Activated CD4-positive, alpha-beta T cell treated with anti-CD3 and anti-CD28 coated beads, Interleukin-10, Interleukin-2, amounts not matched to agents 100 ng/mL and 50 ng/mL, durations not matched to agents 16 hours and 8 hours (primary cell): ENCODE data around the gene MSI2.

Experiments used
- DNase-seq: peaks from one replicate; pipeline ENCODE4 v3.0.0-alpha.2; 2020

Gene MSI2

DNA sequence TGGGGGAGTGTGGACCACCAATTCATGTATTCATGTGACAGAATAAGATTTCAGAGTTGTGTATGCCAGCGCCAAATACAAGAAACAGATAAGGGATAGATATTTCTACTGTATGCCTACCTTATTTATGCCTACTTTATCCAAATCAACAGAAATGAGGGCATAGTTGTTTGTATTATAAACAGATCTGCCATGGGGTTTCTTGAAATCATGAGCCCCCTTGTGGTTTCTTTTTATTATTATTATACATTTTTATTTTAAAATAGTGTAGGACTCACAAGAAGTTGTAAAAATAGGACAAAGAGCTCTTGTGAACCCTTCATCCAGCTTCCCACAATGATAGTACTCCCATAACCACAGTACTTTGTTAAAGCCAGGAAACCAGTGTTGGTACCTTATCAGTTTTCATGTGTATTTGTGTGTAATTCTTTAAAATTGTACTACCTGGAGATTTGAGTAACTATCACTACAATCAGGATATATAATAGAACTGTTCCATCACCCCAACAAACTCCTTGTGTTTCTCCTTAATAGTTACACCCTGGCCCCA lies 259.4 kb downstream of the MSI2 start:
- DNase-seq = no peak

DNA sequence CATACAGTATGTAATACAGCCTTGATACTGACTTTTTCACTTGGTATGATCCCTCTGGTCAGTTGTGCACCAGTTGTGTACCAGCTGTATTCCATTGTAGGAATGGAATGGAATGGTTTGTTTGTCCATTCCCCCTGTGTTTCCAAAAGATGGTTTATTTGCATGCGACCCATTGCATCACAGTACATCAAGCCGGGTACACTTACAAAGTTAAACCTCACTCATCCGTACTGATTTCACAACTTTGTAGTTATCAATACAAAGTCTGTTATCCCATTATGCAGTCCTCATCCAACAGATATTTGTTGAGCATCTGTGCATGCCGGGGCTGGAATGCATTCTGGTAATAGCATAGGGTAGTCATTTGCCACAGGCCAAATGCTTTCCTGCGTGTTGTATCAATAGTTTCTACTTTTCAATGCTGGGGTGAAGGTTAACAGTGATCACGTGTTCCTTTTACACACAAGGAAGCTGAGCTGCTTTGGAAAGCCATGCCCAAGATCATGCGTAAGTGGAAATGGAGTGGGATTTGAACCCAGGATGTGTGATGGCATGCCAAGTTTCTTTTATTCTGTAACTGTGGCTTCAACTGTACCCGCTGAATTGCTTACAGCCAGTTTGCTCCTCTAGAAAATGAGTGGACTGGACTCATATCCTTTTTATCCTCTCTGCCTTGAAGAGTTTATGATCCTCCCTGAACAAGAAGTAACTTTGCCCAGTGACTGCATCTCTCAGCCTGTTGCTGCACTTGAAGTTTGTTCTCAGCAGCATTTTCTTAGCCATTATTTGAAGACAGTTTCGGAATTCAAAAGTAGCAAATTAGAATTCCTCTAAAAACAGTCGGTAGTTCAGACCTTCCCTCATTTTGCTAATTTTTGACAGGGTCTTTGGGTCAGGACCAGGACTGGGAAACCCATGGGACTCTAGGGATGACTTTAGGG lies 260.2 kb downstream of the MSI2 start:
- DNase-seq = no peak

DNA sequence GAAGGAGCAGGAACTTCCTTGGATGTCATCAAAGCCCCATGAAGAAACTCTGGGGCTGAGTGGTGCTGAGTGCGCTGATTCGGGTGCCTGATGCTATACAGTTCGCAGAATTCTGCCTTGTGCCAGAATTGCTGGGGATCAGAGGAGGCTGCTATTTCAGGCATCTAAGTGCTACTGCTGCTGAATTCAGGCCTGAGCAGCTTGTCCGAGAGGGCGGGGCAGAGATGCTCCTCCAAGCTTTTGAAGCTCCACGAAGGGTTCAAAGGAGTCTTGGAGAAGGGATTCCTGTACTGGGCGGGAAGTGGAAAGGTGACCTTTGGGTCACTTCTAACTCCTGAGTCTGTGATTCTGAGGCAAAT lies 260.9 kb downstream of the MSI2 start:
- DNase-seq = no peak

DNA sequence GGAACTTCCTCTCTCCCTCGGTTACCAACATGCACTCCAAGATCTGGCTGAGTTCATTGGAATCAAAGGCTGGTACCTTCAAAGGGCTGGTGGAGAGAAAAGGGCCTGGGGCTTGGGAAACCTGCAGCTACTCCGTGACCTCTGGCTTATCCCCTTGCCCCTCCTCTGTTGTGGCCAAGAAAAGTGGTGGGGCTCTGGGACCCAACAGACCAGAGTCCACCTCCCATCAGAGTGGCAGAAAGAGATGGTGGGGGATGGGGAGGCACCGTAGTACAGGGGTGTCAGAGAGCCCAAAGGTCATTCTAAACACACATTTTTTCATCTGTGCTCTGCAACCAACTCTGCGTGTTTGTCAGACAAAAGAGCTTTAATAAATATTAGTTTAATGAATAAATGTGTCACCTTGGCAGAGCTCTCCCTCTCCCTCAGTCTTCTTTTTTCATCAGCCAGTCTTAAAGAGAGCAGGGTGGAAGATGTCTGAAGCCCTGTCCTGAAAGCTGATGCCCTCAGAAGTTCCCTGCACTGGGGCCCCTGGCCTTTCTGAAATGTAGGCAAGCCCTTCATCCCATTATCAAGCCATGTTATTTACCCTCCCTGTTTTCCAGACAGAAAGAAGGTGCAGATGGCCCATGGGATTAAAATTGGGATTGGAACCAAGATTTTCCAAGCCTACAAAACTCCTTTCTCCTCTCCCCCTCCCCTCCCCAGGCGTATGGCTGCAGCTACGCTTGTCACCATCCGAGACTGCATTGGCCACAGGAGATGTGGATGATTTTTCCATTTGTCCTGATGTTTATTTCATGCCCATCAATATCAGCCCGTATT lies 261.5 kb downstream of the MSI2 start:
- no peak for DNase-seq

DNA sequence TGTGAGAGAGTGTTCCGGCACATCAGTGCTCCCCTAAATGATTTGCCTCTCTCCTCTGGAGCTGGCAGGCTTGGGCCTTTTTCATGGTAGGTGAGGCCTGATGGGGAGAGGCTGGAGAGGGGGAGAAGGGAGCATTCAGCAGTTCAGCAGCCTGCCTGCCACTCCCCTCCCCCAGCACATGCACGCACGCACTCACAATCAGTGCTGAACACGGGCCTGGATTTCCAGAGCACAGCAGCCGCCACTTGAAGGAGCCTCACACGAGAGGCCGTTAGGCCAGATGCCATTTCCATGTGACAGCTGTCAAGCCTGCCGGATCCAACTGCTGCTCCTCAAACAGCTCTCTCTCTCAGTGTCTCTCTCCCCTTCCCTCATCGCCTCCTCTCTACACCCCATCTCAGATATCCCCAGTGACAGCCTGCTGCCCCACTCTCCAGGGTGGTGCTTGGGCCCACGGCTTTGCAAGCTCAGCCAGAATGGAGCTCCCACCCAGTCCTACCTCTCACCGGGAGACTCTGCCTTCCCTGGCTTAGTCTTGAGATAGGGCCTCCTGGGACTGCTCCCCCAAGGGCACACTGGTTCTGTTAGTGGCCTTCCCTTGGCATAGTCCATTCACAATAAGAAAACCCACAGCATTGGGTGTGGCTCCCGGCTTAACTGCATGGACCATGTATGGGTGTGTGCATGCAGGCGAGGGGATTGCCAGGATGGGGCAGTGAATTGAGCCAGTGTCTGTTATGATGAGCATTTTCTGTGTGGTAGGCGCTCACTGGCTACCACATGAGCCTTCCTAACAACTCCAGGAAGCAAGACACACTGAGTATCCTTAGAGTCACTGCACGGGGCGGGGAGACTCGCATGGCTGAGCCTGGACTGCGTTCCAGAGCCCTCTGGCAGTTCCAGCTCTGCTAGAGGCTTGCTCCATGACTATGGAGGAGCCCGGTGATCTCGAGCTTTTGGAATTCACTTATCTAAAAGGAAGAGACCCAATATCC lies 262.6 kb downstream of the MSI2 start:
- no peak for DNase-seq

DNA sequence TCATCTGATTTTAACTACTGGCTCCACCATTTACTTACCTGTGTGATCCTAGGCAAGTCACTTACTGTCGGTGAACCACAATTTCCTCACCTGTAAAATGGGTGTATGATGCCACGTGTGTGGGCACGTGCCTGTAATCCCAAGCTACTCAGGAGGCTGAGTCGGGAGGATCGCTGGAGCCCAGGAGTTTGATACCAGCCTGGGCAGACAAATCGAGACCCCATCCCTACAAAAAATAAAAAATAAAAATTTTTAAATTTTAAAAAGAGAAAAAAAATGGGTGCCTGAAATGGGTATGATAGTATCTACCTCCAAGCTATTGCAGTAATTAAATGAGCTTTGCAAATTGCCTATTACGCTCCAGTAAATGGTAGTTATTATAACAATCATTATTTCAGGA lies 263.5 kb downstream of the MSI2 start:
- no peak for DNase-seq

DNA sequence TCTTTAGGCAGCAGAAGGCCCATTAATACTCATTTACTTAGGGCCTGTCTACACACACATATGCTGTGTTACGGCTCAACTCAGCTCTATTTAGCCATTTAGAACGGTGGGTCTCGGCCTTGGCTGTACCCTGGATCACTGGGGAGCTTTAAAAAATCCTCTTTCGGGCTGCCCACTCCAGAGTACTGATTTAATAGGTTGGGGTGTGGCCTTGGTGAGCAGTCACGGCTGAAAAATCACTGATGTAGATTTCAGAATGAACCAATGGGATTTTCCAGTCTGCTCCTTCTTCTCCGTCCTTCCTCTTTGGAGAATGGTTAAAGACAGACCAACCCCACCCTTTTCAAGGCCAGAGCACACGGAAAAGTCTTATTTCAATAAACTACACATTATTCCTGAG lies 265.3 kb downstream of the MSI2 start:
- DNase-seq = no peak

DNA sequence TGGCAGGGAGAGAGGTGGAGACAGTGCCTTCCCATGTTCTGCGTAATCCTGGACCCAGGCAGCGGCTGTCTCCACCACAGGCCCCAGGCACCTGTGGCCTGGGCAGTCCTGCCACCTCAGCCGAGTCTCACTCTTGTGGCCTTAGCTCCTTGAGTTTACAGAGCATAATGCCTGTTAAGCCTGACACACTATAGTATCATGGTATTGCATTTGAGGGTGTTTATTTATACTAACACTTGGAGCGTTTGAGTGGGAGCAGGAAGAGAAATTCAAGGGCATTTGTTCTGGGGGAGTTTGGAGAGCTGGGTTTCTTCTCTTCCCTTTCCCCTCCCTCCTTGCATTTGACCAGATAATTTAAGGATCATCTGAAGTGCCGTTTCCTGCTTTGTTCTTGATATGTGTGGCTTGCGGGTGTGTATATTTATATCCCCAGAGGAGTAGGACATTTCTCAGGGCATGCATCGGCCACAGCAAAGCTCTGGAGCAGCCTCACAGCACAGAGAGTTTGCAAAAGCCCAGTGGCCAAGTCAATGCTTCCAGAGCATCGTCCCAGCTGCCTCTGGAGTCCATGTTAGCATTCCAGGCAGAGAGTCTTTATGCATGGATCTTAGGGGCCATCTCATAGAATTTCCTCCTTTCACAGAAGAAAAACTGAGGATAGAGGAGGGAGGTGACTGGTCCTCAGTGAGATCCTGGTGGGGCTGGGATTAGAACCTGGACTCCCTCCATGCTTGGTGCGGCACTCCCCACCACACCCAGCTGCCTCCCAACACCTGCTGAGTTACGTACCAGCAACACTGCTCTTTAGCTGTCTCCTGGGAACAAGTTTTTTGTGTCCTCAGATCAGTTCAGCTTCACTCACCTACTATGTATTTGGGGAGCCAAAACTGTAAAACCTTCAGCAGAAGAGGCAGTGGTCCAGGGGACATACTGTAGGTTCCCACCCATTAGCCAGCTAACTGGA lies 266.0 kb downstream of the MSI2 start:
- DNase-seq = no peak

DNA sequence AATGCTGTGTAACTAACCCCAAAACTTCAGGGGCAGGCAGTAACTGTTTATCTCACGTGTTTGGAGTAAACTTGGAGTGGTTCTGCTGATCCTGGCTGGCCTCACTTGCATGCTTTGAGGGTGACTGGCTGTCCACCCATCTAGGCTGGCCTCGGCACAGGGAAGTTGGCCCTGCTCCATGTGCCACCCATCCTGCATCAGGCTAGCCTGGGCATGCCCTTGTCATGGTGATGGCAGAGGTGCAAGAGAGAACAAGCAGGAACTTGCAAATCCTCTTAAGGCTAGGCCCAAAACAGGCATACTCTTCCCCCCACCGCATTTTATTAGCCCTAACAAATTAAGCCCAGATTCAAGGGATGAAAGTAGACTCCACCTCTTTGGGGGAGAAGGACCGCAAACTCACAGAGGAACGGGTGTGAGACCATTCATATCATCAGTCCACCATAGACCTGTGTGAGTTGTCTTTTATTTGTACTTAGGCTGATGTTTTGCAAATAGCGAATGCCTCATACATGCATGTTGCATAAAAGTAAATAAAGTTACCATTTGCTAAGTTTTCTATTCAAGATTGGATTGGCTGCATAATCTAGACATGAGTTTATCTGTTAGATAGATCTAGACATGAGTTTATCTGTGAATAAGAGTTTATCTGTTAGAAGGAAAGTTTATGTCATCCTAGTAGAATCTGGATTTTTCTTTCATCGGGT lies 267.8 kb downstream of the MSI2 start:
- DNase-seq = no peak

DNA sequence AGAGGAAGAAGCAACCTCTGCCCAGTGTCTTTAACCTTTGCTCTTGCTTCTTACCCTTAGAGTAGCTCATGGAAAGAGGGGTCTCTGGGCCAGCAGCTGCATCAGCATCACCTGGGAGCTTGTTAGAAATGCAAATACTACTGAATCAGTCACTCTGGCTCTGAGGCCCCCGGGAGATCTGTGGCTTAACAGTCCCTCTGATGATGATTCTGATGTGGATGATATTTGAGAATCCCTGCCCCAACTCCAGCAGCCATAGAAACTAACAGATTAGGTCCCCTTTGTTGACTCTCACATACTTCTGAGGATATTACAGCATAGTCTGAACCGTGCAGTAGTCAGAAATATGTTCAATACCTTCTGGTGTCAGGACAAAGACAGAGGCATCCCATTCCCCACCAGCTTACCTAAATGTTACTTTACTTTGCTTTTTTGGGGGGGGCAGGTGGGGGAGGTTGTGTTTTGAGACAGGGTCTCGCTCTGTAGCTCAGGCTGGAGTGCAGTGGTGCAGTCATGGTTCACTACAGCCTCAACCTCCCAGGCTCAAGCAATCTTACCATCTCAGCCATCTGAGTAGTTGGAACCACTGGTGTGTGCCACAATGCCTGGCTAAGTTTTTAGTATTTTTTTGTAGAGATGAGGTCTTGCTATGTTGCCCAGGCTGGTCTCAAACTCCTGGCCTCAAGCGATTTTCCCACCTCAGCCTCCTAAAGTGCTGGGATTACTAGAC lies 268.7 kb downstream of the MSI2 start:
- no peak for DNase-seq

DNA sequence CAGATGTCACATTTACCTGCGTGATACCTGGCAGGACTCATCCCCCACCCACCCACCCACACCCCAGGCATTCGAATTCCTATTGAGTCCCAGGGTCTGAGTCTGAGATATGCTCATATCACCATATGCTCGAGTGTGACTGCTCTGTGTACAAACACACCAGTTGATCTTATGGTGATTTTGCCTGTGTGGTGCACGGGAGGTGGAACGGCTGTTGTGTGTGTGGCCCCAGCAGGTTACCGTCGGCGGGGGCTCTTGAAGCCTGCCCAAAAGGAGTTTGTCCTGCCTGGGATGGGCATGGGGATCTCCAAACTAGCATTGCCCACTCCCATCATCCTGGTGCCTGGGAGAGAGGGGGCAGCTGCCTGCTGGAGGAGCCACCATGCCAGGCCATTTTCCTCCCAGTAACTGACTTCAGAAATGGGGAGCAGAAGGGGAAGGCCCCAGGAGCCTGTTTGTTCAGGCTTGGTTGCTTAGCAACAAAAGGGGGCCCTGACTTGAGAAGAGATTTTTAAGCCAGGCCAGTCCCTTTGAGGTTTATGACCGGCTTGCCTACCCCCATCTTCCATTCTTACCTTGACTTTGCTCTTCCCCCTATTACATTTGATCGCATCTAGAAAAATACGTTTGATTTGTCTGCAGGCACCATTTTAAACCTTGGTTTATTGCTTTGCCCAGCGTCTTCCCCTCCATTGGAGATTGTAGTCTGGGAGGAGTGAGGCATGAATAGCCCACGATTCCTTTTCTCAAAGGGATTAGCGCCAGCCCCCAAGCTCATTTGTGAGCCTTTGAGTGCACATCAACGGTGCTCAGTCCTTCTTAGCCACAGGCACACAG lies 271.1 kb downstream of the MSI2 start:
- no peak for DNase-seq

DNA sequence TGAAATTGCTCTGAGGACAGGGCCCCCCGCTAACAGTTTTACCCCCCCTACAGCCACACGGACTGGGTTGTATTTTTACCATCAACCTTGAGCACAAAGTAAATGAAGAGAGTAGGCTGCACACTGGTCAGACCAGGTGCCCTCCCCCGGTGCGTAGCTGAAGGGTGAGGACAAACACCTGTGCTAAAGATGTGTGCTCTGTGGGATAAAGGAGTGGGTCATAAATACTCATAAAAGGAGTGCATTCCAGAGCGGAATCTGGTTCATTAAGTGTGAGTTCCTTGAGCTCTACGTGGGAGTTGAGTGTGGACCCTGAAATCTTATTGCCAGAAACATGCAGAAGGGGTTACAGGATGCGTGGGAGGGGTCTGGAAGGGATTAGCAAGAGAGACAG lies 271.7 kb downstream of the MSI2 start:
- DNase-seq = no peak

DNA sequence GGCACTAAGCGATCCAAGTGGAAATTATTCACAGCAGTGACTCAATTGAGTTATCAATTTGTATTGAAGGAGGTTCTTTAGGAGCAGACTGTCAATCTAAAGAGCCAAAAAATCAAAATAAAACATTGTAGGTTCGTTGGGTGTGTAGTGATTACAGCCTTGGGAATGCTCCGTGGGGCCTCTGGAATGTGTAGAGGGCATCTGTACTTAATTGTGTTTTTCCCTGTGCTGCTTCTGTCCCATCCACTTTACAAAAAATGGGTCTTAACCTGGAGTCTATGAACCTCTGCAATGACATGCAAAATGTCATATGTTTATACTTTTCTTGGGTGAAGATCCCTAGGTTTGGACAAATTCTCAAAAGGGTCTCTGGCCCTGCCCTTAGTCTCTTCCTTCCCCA lies 273.7 kb downstream of the MSI2 start:
- DNase-seq = no peak

DNA sequence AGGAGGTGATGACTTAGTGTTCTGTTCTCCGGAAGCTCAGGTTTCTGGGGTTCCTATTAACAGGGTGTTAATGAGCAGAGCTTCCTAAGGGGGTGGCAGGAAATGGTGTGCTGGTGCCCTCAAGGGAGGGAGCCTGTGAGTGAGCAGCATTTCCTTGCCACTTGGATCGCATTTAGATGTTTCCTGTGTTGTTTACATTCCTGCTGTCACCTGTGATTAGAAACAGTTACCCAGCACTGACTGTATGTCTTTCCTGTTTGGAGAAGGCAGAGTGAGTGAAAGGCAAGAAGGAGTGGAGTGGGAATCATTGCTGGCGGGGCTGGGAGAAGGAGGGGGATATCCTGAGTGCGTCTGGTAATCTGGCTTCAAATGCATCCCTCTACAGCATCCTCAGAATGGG lies 274.2 kb downstream of the MSI2 start:
- DNase-seq = no peak

DNA sequence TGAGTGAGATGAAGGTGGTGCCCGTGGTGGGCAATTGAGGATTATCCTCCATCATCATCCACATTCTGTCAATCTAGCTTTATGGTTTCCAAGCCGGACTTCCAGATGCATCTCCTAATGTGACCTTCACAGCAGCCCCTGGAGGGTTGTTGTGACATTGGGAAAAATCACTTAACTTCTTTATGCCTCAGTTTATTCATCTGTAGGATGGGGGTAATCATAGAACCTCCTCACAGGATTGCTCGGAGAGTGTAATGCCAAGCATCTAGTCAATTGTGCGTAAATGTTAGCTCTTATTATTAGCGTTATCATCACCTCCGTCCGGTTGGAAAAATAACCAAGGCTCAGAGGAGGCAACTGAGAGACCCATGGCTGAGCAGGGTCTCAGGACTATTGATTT lies 274.8 kb downstream of the MSI2 start:
- DNase-seq = no peak

DNA sequence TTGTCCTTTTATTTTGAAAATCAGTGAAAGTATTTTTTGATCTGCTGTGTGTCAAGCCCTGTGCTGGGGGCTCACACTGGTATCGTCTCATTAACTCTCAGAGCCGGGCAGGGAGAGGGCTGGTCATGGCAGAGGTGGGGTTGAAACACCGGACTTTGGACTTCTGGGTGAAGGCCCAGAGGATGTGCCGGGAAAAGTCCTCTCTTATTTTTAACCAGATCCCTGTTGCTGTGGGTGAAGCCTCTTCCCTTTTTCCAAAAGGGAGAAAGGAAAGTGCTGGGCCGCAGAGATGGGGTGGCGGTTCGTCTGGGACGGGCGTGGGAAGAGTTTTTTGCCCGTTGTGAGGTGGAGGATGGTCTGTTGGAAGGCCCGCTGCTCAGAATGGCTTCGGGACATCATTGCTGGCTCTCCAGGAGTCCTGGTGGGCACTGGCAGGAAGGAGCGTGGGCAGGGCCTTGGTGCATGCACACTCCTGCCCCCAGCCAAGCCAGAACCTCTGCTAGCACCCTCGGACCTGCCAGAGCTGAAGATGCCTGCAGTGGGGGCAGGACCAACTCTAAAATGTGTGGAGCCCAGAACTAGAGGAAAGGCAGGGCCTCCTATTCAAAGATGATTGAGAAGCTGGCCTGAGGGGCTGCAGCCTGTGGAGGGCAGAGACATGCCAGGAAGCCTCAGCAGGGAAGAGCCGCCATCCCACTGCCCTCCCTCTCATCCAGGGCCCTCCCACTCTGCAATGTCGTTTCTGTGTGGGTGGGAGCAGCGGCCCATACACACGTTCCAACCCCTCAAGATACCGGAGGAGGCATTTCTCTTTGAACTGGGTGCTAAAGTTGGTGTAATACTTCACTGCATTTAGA lies 275.6 kb downstream of the MSI2 start:
- DNase-seq = no peak

DNA sequence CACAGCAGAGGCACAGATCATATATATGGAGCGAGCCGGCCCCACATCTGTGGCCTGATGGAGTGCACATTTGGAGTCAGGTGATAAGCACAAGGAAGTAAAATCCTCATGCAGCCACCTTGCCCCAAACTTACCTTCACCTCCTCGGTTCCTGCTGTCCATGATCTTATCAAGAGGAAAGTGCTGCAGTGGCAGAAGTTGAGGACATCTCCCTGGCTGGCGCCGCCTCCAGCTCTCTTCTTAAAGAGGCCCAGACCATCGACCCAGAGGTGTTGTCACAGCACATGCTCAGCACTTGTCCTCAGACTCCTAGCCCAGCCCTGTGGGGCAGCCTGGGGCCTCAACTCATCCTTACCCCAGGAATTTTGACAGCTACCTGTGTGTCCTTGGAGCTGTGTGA lies 276.2 kb downstream of the MSI2 start:
- no peak for DNase-seq

DNA sequence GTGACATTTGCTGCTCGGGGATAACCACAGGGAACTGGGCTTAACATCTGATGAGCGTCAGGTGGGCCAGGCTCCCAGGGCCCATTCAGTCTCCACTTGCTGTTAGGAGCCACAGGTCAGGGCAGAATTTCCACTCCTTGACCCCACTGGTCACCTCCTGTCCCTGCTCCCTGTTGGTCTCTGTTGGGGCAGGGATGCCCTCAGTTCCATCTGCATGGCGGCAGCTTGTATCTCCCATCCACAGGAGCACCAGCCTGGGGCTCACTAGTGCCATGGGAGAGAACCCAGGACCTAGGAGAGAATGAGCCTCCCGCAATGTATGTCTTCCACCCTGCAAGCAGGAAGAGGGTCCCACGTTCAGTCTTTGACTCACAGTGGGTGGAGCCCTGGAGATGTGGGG lies 276.6 kb downstream of the MSI2 start:
- DNase-seq = no peak
